RWPE2 (cell line): ENCODE results near the gene DCAF17.

ENCODE experiments used
- ATAC-seq: fragments of 200-7000 bp; cut with Tn5 transposase; 3 replicates; pipeline ENCODE4 v1.9.1; 2021; ENCODE audit warnings: low read depth
- DNase-seq: peaks from one replicate; pipeline ENCODE4 v3.0.0-alpha.2; 2020; ENCODE audit warnings: low spot score
- H3K27ac ChIP-seq: fragments of 450-650 bp; 2 replicates; pipeline ENCODE4 v1.5.1; 2017; ENCODE audit warnings: mild to moderate bottlenecking; ENCODE audit not compliant: poor library complexity, severe bottlenecking
- H3K27me3 ChIP-seq: fragments of 250-450 bp; sonication (Bioruptor Pico); 2 replicates; pipeline ENCODE4 v1.5.1; 2021; ENCODE audit warnings: mild to moderate bottlenecking, moderate library complexity; ENCODE audit not compliant: insufficient read depth, poor library complexity, severe bottlenecking
- H3K36me3 ChIP-seq: fragments of 250-450 bp; sonication (Bioruptor Pico); 2 replicates; pipeline ENCODE4 v1.5.1; 2020; ENCODE audit warnings: low read depth, mild to moderate bottlenecking, moderate library complexity
- H3K4me1 ChIP-seq: fragments of 250-450 bp; sonication (Bioruptor Pico); 2 replicates; pipeline ENCODE4 v1.5.1; 2021; ENCODE audit warnings: mild to moderate bottlenecking, moderate library complexity; ENCODE audit not compliant: insufficient read depth, poor library complexity, severe bottlenecking
- H3K4me3 ChIP-seq: fragments of 250-450 bp; sonication (Bioruptor Pico); 2 replicates; pipeline ENCODE4 v1.5.1; 2021; ENCODE audit warnings: mild to moderate bottlenecking, moderate library complexity; ENCODE audit not compliant: severe bottlenecking
- H3K9me3 ChIP-seq: fragments of 250-450 bp; sonication (Bioruptor Pico); 2 replicates; pipeline ENCODE4 v1.5.1; 2021; ENCODE audit warnings: mild to moderate bottlenecking, moderate library complexity; ENCODE audit not compliant: severe bottlenecking
- TF ChIP-seq, protein P1 (sequence below): fragments of 450-650 bp; IDR thresholded peaks from one replicate; pipeline ENCODE4 v1.5.1; 2017; ENCODE audit warnings: mild to moderate bottlenecking, moderate library complexity; ENCODE audit not compliant: poor library complexity, severe bottlenecking

Gene DCAF17

GRCh38 chr2:171405546-171405945, 28.5 kb upstream of the DCAF17 start:
- H3K27me3 ChIP-seq = no peaks in the 10 kb centered on the region
- peaks cover 9% of the 10 kb centered on the region for H3K9me3 ChIP-seq
- H3K4me3 ChIP-seq = no peak overlapping the region
- peaks cover 3% of the 10 kb centered on the region for H3K36me3 ChIP-seq
- DNase-seq = no peak
- TF ChIP-seq, protein P1, sequence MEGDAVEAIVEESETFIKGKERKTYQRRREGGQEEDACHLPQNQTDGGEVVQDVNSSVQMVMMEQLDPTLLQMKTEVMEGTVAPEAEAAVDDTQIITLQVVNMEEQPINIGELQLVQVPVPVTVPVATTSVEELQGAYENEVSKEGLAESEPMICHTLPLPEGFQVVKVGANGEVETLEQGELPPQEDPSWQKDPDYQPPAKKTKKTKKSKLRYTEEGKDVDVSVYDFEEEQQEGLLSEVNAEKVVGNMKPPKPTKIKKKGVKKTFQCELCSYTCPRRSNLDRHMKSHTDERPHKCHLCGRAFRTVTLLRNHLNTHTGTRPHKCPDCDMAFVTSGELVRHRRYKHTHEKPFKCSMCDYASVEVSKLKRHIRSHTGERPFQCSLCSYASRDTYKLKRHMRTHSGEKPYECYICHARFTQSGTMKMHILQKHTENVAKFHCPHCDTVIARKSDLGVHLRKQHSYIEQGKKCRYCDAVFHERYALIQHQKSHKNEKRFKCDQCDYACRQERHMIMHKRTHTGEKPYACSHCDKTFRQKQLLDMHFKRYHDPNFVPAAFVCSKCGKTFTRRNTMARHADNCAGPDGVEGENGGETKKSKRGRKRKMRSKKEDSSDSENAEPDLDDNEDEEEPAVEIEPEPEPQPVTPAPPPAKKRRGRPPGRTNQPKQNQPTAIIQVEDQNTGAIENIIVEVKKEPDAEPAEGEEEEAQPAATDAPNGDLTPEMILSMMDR = no peak
- no peak for ATAC-seq
- peaks cover 40% of the 10 kb centered on the region for H3K4me1 ChIP-seq
- peak overlapping the region; percentile 79 for H3K27ac ChIP-seq

GRCh38 chr2:171406044-171406443, 28.0 kb upstream of the DCAF17 start:
- TF ChIP-seq, protein P1 = no peak
- Histone ChIP-seq H3K9me3 (peaks cover 9% of the 10 kb centered on the region), H3K36me3 (peaks cover 3% of the 10 kb centered on the region), H3K27ac (peak overlapping the region; percentile 79), H3K4me3 (no peak overlapping the region), H3K4me1 (peaks cover 45% of the 10 kb centered on the region), H3K27me3 (no peaks in the 10 kb centered on the region)
- ATAC-seq (no peak), DNase-seq (no peak)

DNA sequence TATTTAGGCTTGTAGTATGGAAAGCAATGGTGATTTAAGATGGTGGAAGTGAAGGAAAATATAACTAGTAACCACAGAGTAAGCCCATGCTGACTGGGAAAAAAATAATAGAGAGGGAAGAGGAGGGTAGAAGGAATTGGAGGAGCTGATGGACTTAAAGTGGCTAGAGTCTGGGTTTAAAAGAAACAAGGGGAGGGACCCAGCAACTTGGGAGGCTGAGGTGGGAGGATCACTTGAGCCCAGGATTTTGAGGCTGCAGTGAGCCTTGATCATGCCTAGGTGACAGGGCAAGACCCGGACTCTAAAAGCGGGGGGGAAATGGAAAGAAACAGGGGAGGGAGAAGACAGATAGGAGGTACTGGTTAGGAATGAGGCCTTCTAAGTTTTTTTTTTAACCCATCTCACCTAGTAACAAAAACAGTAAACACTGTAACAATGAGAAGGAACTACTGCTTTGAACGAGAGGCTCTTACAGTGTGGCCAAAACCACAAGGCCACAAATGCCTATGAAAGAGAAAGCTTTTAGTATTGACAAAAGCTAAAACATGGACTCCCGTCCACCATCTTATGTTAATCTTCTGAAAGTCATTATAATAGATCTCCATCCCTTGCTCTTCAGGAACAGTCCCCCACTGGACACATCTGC, 26.9 kb upstream of the DCAF17 start:
- Histone ChIP-seq H3K27me3 (no peaks in the 10 kb centered on the region), H3K9me3 (peaks cover 3% of the 10 kb centered on the region), H3K27ac (peak overlapping the region; percentile 93), H3K36me3 (no peaks in the 10 kb centered on the region; the same call in none of the 2 replicates), H3K4me1 (peaks cover 56% of the 10 kb centered on the region), H3K4me3 (no peak overlapping the region)
- TF ChIP-seq, protein P1 = no peak
- ATAC-seq (no peak), DNase-seq (no peak)

- TF ChIP-seq, protein P1 = no peak
- no peaks in the 10 kb centered on the region; the same call in none of the 2 replicates for H3K36me3 ChIP-seq
- peak overlapping the region; percentile 93 for H3K27ac ChIP-seq
- no peak for DNase-seq
- peaks cover 2% of the 10 kb centered on the region for H3K9me3 ChIP-seq
- H3K4me1 ChIP-seq = peaks cover 60% of the 10 kb centered on the region
- H3K4me3 ChIP-seq = no peak overlapping the region
- H3K27me3 ChIP-seq = no peaks in the 10 kb centered on the region
- ATAC-seq = no peak
Observed at GRCh38 chr2:171407676-171408044, 26.4 kb upstream of the DCAF17 start.

DNA sequence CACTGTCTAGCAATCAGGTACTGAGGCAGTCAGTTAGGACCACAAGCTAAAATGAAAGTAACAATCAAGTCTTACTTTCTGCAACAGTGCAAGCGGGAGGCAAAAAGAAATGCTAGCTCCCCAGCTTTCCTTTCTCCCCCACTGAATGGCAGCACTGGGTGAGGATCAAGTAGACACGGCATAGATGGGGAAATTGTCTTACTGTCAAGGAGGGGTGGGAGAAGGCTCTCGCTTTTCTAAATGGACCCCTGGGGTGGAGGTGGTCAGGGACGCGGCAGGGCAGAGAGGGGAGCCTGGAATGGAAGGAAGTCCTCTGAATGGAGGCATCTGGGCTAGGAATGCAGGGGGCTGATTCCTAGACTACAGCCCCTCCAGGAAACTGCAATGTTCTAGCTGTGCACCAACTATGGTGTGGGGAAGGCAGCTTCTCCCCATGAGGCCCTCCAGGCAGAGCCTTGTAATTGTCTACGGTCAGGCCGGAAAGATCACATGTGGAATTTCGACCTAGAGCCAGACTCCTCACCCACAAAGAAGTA, 24.5 kb upstream of the DCAF17 start:
- ATAC-seq (peak; percentile 68), DNase-seq (no peak)
- TF ChIP-seq, protein P1 = no peak
- peaks cover 47% of the 10 kb centered on the region for H3K4me1 ChIP-seq
- H3K27me3 ChIP-seq = no peaks in the 10 kb centered on the region
- H3K4me3 ChIP-seq = peak overlapping the region; percentile 11
- no peaks in the 10 kb centered on the region for H3K9me3 ChIP-seq
- H3K36me3 ChIP-seq = no peaks in the 10 kb centered on the region
- H3K27ac ChIP-seq = peak overlapping the region; percentile 93
